Measurements from ENCODE around the gene KDM8. TPM values are rescaled to one million over a fixed set of nuclear protein-coding genes. Genes with fewer than 3 reads are reported as not detected.

Gene KDM8
- total RNA-seq, 1 donor from 2014 or later = 3.2 TPM

- TF ChIP-seq CTCF (IDR thresholded peaks at IDR 0.05; ENCODE audit: borderline replicate concordance) = peak; percentile 48
- Histone ChIP-seq H3K27ac (replicated peaks) (peak within 1 kb of the TSS; percentile 87), H3K4me1 (peaks cover 22% of the 10 kb centered on the region), H3K27me3 (ENCODE audit: low read depth) (no peaks in the 10 kb centered on the region), H3K4me3 (peak within 1 kb of the TSS; percentile 83), H3K36me3 (no peaks in the 10 kb centered on the region), H3K9me3 (replicated peaks) (no peaks in the 10 kb centered on the region)
- intact Hi-C loops (cut with micrococcal nuclease) = no loop called here
- DNase-seq = peak; percentile 99
Observed at GRCh38 chr16:27268376-27269299, 65.3 kb downstream of the KDM8 start, which contains the start of gene NSMCE1. NSMCE1 (minus strand) TSS chr16:27268772; CDS start chr16:27257570, 11,202 bp downstream.

GRCh38 chr16:27269300-27270150 lies 66.2 kb downstream of the KDM8 start:
- intact Hi-C loops (cut with micrococcal nuclease) = no loop called here
- Histone ChIP-seq H3K9me3 (replicated peaks) (no peaks in the 10 kb centered on the region), H3K36me3 (no peaks in the 10 kb centered on the region), H3K27me3 (ENCODE audit: low read depth) (no peaks in the 10 kb centered on the region), H3K27ac (replicated peaks) (peak overlapping the region; percentile 87), H3K4me3 (peak overlapping the region; percentile 83), H3K4me1 (peaks cover 22% of the 10 kb centered on the region)
- TF ChIP-seq CTCF (IDR thresholded peaks at IDR 0.05; ENCODE audit: borderline replicate concordance) = no peak
- DNase-seq = no peak

- no peak for TF ChIP-seq CTCF (IDR thresholded peaks at IDR 0.05; ENCODE audit: borderline replicate concordance)
- Histone ChIP-seq H3K4me1 (peaks cover 22% of the 10 kb centered on the region), H3K4me3 (no peak overlapping the region), H3K9me3 (replicated peaks) (no peaks in the 10 kb centered on the region), H3K36me3 (no peaks in the 10 kb centered on the region), H3K27ac (replicated peaks) (no peak overlapping the region), H3K27me3 (ENCODE audit: low read depth) (no peaks in the 10 kb centered on the region)
- intact Hi-C loops (cut with micrococcal nuclease) = no loop called here
- DNase-seq = no peak
Observed at GRCh38 chr16:27270349-27270748, 67.0 kb downstream of the KDM8 start.

Other genes with a start within 250 kb of the KDM8 start
- gene C16orf82, start 136.6 kb upstream of the KDM8 start, total RNA-seq = not detected
- 38.6 TPM for gene NSMCE1, start 65.2 kb downstream of the KDM8 start, total RNA-seq
- 12.0 TPM for gene IL4R, start 110.4 kb downstream of the KDM8 start, total RNA-seq
- 0.05 TPM for gene IL21R, start 198.6 kb downstream of the KDM8 start, total RNA-seq